SJSA1 (cell line): Measurements from ENCODE around the gene RCC1. TPM values are rescaled to one million over a fixed set of nuclear protein-coding genes. Genes with fewer than 3 reads are reported as not detected.
"Not testable (repeated sequence)": the region's sequence is repeated elsewhere in the genome, so short reads cannot be mapped to it uniquely, and the experiment has no call there.

ENCODE experiments used
- DNase-seq, 2 experiments: peaks; one replicate each; pipeline ENCODE4 v3.0.0-alpha.2; 2015 to 2020; ENCODE audit warnings: low spot score in 2 of 2, low read depth in 1 of 2
- H3K27ac ChIP-seq: fragments of 250-450 bp; sonication (Bioruptor Pico); 2 replicates; pipeline ENCODE4 v1.5.1; 2020; ENCODE audit warnings: mild to moderate bottlenecking, moderate library complexity
- H3K27me3 ChIP-seq: fragments of 250-450 bp; sonication (Bioruptor Pico); replicated peaks from 2 replicates; pipeline ENCODE4 v1.5.1; 2020; ENCODE audit warnings: mild to moderate bottlenecking, moderate library complexity
- H3K36me3 ChIP-seq: fragments of 250-450 bp; sonication (Bioruptor Pico); 2 replicates; pipeline ENCODE4 v1.5.1; 2020; ENCODE audit warnings: mild to moderate bottlenecking
- H3K4me1 ChIP-seq: fragments of 250-450 bp; sonication (Bioruptor Pico); replicated peaks from 2 replicates; pipeline ENCODE4 v1.6.1; 2021; ENCODE audit warnings: mild to moderate bottlenecking
- H3K4me3 ChIP-seq: fragments of 250-450 bp; sonication (Bioruptor Pico); 2 replicates; pipeline ENCODE4 v1.5.1; 2020; ENCODE audit warnings: mild to moderate bottlenecking
- H3K9me3 ChIP-seq: fragments of 250-450 bp; sonication (Bioruptor Pico); replicated peaks from 2 replicates; pipeline ENCODE4 v1.5.1; 2020; ENCODE audit warnings: mild to moderate bottlenecking
- total RNA-seq: library from RNA; depleted of rRNA; stranded (reverse); fragments of >200 nt; shearing (Covaris generic); gene quantifications from 2 replicates; pipeline ENCODE4 v1.2.3, GENCODE V29; 2014; rRNA removed

The RCC1 gene, protein sequence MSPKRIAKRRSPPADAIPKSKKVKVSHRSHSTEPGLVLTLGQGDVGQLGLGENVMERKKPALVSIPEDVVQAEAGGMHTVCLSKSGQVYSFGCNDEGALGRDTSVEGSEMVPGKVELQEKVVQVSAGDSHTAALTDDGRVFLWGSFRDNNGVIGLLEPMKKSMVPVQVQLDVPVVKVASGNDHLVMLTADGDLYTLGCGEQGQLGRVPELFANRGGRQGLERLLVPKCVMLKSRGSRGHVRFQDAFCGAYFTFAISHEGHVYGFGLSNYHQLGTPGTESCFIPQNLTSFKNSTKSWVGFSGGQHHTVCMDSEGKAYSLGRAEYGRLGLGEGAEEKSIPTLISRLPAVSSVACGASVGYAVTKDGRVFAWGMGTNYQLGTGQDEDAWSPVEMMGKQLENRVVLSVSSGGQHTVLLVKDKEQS
- total RNA-seq, result 52.7 and 64.3 TPM in 2 replicates

DNA sequence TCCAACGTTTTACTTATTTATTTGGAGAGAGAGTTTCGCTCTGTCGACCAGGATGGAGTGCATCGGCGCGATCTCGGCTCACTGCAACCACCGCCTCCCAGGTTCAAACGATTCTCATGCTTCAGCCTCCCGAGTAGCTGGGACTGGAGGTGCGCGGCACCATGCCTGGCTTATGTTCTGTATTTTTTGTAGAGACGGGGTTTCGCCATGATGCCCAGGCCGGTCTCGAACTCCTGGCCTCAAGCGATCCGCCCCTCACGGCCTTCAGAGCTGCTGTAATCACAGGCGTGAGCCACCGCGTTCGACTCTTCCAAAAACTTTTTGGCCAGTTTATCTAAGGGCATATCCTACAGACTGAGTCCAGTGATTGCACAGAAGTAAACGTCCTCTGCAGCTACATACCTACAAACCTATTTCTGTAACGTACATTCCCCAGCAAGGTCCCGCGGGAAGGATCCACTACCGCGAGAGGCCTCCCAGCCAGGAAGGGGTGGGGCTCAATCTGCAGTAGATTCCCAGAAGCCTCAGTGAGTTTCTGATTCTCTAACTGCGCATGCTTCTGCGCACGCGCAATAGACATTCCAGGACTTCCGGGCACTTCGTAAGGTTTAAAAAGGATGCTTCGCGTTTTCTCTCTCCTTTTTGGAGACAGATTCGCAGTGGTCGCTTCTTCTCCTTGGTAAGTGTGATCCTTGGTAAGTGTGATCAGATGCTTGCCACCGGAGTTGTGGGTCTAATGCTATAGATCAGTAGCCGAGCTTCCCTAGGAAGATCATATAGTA lies at the start of gene RCC1:
TSS of gene RCC1 (plus strand) at position 638 of the 782 bp plus-strand sequence. CDS start 23,824 bp downstream, outside the sequence.
- Histone ChIP-seq H3K9me3 (peaks cover 8% of the 10 kb centered on the region), H3K36me3 (peaks cover 46% of the 10 kb centered on the region), H3K4me1 (peaks cover 37% of the 10 kb centered on the region), H3K27ac (peak within 1 kb of the TSS; percentile 84), H3K4me3 (peak within 1 kb of the TSS; percentile 60), H3K27me3 (peaks cover 11% of the 10 kb centered on the region)
- peak; percentile 98 for DNase-seq

DNA sequence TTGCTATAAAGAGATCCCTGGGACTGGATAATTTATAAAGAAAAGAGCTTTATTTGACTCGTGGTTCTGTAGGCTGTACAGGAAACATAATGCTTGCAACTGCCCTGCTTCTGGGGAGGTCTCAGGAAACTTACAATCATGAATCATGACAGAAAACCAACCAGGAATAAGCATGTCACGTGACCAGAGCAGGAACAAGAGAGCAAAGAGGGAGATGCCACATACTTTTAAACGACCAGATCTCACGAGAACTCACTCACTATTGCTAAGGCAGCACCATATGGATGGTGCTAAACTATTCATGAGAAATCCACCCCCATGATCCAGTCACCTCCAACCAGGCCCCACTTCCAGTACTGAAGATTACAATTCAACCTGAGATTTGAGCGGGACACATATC lies 49.8 kb upstream of the RCC1 start:
- Histone ChIP-seq H3K27ac (peak overlapping the region; percentile 41), H3K27me3 (no peaks in the 10 kb centered on the region), H3K4me1 (peaks cover 26% of the 10 kb centered on the region), H3K4me3 (no peak overlapping the region), H3K36me3 (peaks cover 32% of the 10 kb centered on the region), H3K9me3 (no peaks in the 10 kb centered on the region)
- peak; percentile 51 to 52 for DNase-seq

DNA sequence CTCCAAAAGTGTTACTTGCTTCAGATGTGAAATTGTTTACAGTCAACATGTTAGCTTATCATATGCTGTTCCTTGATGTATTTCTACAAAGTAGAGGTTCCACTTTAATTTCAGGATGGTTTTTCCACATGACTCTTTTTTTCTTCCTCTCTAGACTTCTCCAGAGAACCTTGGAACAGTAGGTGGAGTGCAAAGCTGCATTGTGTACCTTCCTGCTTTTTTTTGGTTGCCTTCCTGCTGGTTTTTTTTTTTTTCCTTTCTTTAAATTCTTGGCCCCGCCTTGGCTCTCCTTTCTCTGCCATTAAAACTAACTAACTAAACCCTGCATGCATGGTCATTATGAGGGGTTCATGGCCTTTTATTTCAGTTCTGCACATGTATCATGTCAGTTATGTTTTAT lies 48.2 kb upstream of the RCC1 start:
- DNase-seq, result no peak
- Histone ChIP-seq H3K9me3 (no peaks in the 10 kb centered on the region), H3K4me3 (no peak overlapping the region), H3K27ac (no peak overlapping the region), H3K27me3 (no peaks in the 10 kb centered on the region), H3K4me1 (peaks cover 26% of the 10 kb centered on the region), H3K36me3 (peaks cover 42% of the 10 kb centered on the region)

DNA sequence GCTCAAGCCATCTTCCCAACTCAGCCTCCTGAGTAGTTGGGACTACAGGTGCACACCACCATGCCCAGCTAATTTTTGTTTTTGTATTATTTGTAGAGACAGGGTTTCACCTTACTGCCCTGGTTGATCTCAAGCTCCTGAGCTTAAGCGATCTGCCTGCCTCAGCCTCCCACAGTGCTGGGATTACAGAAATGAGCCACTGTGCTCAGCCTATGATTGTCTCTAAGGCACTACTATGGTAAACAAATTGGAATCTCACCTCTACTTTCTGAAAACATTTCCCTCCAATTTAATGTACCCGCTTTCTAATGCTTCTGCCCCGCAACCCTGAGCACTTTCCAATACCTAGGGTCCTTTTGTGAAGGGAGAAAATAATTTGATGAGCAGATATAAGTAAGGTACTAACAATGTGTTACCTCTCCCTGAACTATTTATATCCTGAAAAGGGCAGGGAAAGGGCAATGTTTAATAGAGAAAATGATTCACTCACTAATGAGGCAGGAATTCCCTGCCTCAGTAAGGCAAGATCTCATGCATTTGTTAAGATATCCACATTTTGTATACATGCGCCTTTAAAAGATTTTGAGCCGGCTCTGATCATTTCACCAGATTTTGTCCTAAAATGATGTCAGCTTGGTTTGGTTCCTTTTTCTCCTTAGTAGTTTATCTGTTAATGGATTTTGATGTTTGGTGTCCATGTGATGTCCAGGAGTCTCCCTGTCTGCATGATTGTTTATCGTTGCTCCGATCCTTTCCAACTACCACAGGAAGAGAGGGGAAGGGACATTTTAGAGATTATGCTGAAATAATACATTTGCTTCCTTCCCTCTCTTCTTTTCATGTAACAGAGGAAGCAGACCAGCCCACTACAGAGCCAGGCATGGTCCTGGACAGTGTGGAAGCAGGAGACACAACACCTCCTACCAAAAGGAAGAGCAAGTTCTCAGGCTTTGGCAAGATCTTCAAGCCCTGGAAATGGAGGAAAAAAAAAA lies 47.3 kb upstream of the RCC1 start:
- peaks cover 45% of the 10 kb centered on the region for H3K36me3 ChIP-seq
- peaks cover 26% of the 10 kb centered on the region for H3K4me1 ChIP-seq
- no peaks in the 10 kb centered on the region for H3K9me3 ChIP-seq
- H3K27ac ChIP-seq, result no peak overlapping the region
- no peaks in the 10 kb centered on the region for H3K27me3 ChIP-seq
- DNase-seq, result peak in 1 of 2 experiments; percentile 12
- no peak overlapping the region for H3K4me3 ChIP-seq

DNA sequence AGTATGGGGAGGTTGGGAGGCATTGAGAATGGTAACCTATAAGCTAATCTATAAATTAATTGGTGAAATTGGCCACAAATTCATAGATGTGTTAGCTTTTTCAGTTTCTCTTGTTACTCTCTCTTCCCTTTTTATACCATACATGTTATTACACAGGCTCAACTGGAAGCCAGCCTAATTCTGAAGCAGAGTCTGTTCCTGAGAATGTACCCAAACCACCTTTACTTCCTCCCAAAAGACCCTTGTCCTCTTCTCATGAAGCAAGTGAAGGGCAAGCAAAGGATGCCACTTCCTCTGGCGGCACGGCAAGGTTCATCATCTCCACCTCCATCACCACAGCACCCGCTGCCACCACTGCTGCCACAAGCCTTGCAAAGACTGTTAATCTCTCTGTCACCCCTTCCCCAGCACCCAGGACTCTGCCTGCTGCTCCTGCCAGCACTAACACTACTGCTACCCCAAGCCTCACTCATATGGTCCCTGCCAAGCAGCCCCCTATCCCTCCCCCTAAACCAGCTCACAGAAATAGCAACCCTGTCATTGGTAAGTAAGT lies 39.5 kb upstream of the RCC1 start:
- peaks cover 53% of the 10 kb centered on the region for H3K36me3 ChIP-seq
- no peak overlapping the region for H3K4me3 ChIP-seq
- no peak overlapping the region for H3K27ac ChIP-seq
- no peaks in the 10 kb centered on the region for H3K4me1 ChIP-seq
- no peaks in the 10 kb centered on the region for H3K27me3 ChIP-seq
- no peak for DNase-seq
- H3K9me3 ChIP-seq, result no peaks in the 10 kb centered on the region

DNA sequence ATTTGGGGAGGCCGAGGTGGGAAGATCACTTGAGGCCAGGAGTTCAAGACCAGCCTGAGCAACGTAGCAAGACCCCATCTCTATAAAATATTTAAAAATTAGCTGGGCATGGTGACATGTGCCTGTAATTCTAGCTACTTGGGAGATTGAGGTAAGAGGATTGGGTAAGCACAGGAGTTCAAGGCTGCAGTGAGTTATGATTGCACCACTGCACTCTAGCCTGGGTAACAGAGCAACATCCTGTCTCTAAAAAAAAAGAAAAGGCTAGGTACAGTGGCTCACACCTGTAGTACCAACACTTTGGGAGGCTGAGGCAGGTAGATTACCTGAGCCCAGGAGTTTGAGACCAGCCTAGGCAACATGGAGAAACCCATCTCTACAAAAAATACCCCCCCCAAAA lies 35.7 kb upstream of the RCC1 start:
- no peak overlapping the region for H3K27ac ChIP-seq
- no peak for DNase-seq
- H3K9me3 ChIP-seq, result no peaks in the 10 kb centered on the region
- H3K27me3 ChIP-seq, result no peaks in the 10 kb centered on the region
- H3K36me3 ChIP-seq, result peaks cover 50% of the 10 kb centered on the region
- H3K4me3 ChIP-seq, result no peak overlapping the region
- no peaks in the 10 kb centered on the region for H3K4me1 ChIP-seq

DNA sequence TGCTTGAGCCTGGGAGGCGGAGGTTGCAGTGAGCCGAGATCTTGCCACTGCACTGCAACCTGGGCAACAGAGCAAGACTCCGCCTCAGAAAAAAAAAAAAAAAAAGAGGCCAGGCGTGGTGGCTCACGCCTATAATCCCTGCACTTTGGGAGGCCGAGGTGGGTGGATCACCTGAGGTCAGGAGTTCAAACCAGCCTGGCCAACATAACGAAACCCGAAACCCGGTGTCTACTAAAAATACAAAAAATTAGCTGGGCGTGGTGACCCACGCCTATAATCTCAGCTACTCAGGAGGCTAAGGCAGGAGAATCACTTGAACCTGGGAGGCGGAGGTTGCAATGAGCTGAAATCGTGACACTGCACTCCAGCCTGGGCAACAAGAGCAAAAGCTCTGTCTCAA lies 26.3 kb upstream of the RCC1 start:
- not testable (repeated sequence) for H3K4me3 ChIP-seq, H3K4me1 ChIP-seq, H3K27me3 ChIP-seq, H3K9me3 ChIP-seq, H3K27ac ChIP-seq, DNase-seq
- peaks cover 60% of the 10 kb centered on the region for H3K36me3 ChIP-seq

DNA sequence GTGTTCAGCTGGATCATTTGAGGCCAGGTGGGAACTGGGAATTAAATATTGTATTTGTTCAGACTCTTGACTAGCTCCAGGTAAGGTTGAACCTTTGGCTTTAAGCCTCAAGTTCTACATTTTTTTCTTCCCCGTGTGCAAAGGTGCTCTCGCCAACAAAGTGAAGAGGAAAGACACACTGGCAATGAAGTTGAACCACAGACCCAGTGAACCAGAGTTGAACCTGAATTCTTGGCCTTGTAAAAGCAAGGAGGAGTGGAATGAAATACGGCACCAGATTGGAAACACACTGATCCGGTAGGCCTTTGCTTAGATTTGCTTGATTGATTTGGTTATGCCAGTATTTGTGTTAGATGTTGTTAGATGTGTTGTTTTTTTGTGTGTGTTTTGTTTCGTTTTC lies 25.5 kb upstream of the RCC1 start:
- H3K9me3 ChIP-seq, result no peaks in the 10 kb centered on the region
- no peak overlapping the region for H3K4me3 ChIP-seq
- H3K27ac ChIP-seq, result no peak overlapping the region
- no peak for DNase-seq
- H3K4me1 ChIP-seq, result no peaks in the 10 kb centered on the region
- H3K27me3 ChIP-seq, result no peaks in the 10 kb centered on the region
- peaks cover 63% of the 10 kb centered on the region for H3K36me3 ChIP-seq

DNA sequence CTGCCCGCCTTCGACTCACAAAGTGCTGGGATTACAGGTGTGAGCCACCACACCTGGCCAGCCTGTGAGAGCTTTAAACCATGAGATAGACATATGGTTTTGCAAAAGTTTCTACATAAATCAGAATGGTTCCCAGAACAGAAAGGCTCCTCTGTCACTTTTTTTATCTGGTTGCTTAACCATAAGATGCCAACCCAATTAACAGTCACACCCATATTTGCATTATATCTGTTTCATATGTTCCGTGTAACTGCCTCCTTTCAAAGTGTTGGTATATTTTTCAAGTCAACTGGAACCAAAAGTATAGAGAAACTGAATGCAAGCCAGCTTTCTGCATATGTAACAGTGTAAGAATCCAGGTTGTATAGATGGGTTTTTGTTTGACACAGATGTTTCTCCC lies 23.7 kb upstream of the RCC1 start:
- DNase-seq, result no peak
- Histone ChIP-seq H3K4me1 (no peaks in the 10 kb centered on the region), H3K4me3 (no peak overlapping the region), H3K27ac (no peak overlapping the region), H3K27me3 (no peaks in the 10 kb centered on the region), H3K9me3 (no peaks in the 10 kb centered on the region), H3K36me3 (peaks cover 66% of the 10 kb centered on the region)

DNA sequence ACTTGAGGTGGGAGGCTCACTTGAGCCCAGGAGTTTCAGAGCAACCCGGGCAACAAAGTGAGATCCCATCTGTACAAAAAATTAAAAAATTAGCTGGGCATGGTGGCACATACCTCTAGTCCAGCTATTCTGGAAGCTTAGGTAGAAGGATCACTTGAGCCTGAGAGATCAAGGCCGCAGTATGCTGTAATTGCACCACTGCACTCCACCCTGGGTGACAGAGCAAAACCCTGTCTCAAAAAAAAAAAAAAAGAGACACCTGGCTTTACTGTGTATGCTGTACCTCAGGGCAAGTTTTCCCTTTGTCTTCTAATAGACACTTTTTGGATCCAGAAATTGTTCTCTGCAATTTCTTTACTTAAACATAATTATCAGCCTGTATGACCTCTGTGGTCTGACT lies 23.1 kb upstream of the RCC1 start:
- H3K27me3 ChIP-seq, result no peaks in the 10 kb centered on the region
- no peaks in the 10 kb centered on the region for H3K9me3 ChIP-seq
- no peak for DNase-seq
- H3K36me3 ChIP-seq, result peaks cover 63% of the 10 kb centered on the region
- no peak overlapping the region for H3K27ac ChIP-seq
- no peaks in the 10 kb centered on the region for H3K4me1 ChIP-seq
- no peak overlapping the region for H3K4me3 ChIP-seq

DNA sequence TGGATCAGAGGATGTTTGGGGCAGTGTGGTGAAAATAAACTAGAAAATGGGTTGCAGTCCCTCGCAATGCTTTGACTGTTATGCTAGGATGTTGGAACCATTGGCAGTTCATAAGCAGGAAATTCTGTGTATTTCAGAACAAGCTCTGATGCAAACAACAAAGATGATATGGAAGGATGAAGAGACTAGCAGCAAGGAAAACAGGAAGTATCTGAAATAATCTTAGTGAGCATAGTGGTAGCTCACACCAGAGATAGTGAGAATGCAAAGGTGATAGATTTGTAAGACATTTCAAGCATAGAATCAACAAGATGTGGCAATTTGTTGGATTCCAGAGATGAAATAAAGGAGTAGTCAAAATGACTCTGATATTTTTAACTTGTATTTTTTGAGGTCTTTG lies 11.1 kb upstream of the RCC1 start:
- Histone ChIP-seq H3K27me3 (no peaks in the 10 kb centered on the region), H3K27ac (no peak overlapping the region), H3K9me3 (no peaks in the 10 kb centered on the region), H3K4me1 (no peaks in the 10 kb centered on the region), H3K36me3 (peaks cover 60% of the 10 kb centered on the region), H3K4me3 (no peak overlapping the region)
- DNase-seq, result no peak

DNA sequence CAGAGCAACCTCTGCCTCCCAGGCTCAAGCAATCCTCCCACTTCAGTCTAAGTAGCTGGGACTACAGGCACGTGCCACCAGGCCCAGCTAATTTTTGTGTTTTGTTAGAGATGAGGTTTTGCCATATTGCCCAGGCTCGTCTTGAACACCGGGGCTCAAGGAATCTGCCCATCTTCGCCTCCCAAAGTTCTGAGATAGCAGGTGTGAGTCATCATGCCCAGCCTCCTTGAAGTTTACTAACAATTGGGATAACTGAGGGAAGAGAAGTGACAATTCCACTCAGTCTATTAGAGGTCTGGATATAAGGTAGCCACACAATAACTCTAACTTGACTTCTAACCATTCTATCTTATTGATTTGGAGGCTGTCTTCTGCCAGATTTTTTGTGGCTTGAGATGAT lies 6.3 kb upstream of the RCC1 start:
- Histone ChIP-seq H3K4me1 (peaks cover 7% of the 10 kb centered on the region), H3K9me3 (no peaks in the 10 kb centered on the region), H3K27me3 (no peaks in the 10 kb centered on the region), H3K27ac (no peak overlapping the region), H3K36me3 (peaks cover 29% of the 10 kb centered on the region), H3K4me3 (no peak overlapping the region)
- no peak for DNase-seq

DNA sequence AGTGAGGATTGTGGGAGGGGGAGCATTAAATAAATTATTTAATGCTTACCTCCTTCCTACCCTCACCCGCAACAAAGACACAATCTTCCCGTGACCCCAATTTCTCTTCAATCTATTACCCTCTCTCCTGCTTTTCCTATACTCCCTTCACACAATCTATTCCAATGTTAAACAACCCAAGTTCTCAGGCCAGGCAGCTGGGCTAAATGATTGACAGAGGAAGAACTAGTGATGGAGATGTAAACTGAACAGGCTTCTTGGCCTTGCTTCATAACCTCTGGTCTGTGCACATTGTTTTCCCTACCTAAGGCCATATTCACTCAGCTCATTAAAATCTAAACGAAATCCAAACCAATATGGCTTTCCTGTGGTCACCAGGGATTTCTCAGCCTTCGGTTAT lies 3.9 kb upstream of the RCC1 start:
- Histone ChIP-seq H3K36me3 (peaks cover 20% of the 10 kb centered on the region), H3K4me3 (no peak overlapping the region), H3K4me1 (peaks cover 10% of the 10 kb centered on the region), H3K9me3 (no peaks in the 10 kb centered on the region), H3K27me3 (no peaks in the 10 kb centered on the region), H3K27ac (no peak overlapping the region)
- DNase-seq, result no peak
